MM.1S (cell line): ENCODE results near the gene ITFG1.

Experiments
- EZH2phosphoT487 ChIP-seq: fragments of 300-600 bp; sonication (generic); IDR thresholded peaks from 2 replicates; pipeline ENCODE4 v1.6.1; 2018; ENCODE audit warnings: antibody characterized with exemption, low read length
- TF ChIP-seq, protein P1 (sequence below): fragments of 300-600 bp; sonication (generic); IDR thresholded peaks from 2 replicates; pipeline ENCODE4 v1.5.1; 2016; ENCODE audit warnings: antibody characterized with exemption, low read length, mixed read lengths

DNA sequence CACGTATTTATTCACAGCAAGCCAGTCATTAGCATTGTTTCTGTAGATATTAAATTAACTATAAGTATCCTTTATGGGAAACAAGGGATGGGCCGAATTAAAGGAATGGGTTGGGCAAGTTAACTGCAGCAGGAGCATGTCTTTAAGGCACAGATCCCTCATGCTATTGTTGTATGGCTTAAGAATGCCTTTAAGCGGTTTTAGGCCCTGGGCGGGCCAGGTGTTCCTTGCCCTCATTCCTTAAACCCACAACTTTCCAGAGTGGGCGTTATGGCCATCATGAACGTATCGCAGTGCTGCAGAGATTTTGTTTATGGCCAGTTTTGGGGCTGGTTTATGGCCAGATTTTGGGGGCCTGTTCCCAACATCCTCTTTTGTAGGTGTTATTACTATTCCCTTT, 9.3 kb upstream of the ITFG1 start:
- TF ChIP-seq, protein P1, sequence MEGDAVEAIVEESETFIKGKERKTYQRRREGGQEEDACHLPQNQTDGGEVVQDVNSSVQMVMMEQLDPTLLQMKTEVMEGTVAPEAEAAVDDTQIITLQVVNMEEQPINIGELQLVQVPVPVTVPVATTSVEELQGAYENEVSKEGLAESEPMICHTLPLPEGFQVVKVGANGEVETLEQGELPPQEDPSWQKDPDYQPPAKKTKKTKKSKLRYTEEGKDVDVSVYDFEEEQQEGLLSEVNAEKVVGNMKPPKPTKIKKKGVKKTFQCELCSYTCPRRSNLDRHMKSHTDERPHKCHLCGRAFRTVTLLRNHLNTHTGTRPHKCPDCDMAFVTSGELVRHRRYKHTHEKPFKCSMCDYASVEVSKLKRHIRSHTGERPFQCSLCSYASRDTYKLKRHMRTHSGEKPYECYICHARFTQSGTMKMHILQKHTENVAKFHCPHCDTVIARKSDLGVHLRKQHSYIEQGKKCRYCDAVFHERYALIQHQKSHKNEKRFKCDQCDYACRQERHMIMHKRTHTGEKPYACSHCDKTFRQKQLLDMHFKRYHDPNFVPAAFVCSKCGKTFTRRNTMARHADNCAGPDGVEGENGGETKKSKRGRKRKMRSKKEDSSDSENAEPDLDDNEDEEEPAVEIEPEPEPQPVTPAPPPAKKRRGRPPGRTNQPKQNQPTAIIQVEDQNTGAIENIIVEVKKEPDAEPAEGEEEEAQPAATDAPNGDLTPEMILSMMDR, result no peak
- no peak for TF ChIP-seq EZH2phosphoT487
